GM18519 (cell line): ENCODE results near the gene MARK1.

Source experiments
- ATAC-seq: cut with Tn5 transposase; IDR thresholded peaks from one replicate; pipeline ENCODE4 v1.9.1; 2021; ENCODE audit warnings: mild to moderate bottlenecking, moderate library complexity; ENCODE audit not compliant: unreplicated experiment, low FRiP score

The MARK1 gene

GRCh38 chr1:220527908-220528678 is at the start of gene MARK1:
Gene MARK1 (plus strand): TSS chr1:220528136. CDS start chr1:220528823, 687 bp downstream.
- ATAC-seq = peak; percentile 58

- no peak for ATAC-seq
Observed at GRCh38 chr1:220483700-220484099, 44.2 kb upstream of the MARK1 start.

- ATAC-seq = no peak
Observed at GRCh38 chr1:220484135-220484534, 43.8 kb upstream of the MARK1 start.

- ATAC-seq = no peak
Observed at GRCh38 chr1:220485131-220485530, 42.8 kb upstream of the MARK1 start.

GRCh38 chr1:220485791-220486190 is 42.1 kb upstream of the MARK1 start:
- no peak for ATAC-seq

GRCh38 chr1:220487297-220487820 is 40.6 kb upstream of the MARK1 start:
- ATAC-seq = no peak

- no peak for ATAC-seq
Observed at GRCh38 chr1:220491891-220492290, 36.0 kb upstream of the MARK1 start.

- ATAC-seq = no peak
Observed at GRCh38 chr1:220497220-220497947, 30.6 kb upstream of the MARK1 start.

- no peak for ATAC-seq
Observed at GRCh38 chr1:220498188-220498587, 29.7 kb upstream of the MARK1 start.

- no peak for ATAC-seq
Observed at GRCh38 chr1:220500372-220500771, 27.6 kb upstream of the MARK1 start.

- no peak for ATAC-seq
Observed at GRCh38 chr1:220504329-220504728, 23.6 kb upstream of the MARK1 start.

GRCh38 chr1:220507085-220507484 is 20.9 kb upstream of the MARK1 start:
- no peak for ATAC-seq

GRCh38 chr1:220511179-220511578 is 16.8 kb upstream of the MARK1 start:
- ATAC-seq = no peak

- ATAC-seq = no peak
Observed at GRCh38 chr1:220511785-220512184, 16.2 kb upstream of the MARK1 start.

GRCh38 chr1:220513834-220514233 is 14.1 kb upstream of the MARK1 start:
- ATAC-seq = no peak

GRCh38 chr1:220514256-220514655 is 13.7 kb upstream of the MARK1 start:
- no peak for ATAC-seq

- no peak for ATAC-seq
Observed at GRCh38 chr1:220516014-220516721, 11.8 kb upstream of the MARK1 start.

- no peak for ATAC-seq
Observed at GRCh38 chr1:220516722-220517042, 11.3 kb upstream of the MARK1 start.

GRCh38 chr1:220521778-220522177 is 6.2 kb upstream of the MARK1 start:
- no peak for ATAC-seq

- no peak for ATAC-seq
Observed at GRCh38 chr1:220526294-220526693, 1.6 kb upstream of the MARK1 start.

GRCh38 chr1:220527279-220527907 is 543 bp upstream of the MARK1 start:
- ATAC-seq = no peak
